HL-60/S4 treated with phorbol 12-myristate 13-acetate at 8.2 ng/mL for 4 days and 3 days (cell line): Measurements from ENCODE around the gene HSD17B3.
"Not testable (repeated sequence)": the region's sequence is repeated elsewhere in the genome, so short reads cannot be mapped to it uniquely, and the experiment has no call there.

Experiments
- in situ Hi-C: fragments of 300-500 bp; cut with MboI; formaldehyde crosslinking; loops from 2 replicates; pipeline ENCODE4 v1.15.0; 2022; ENCODE audit warnings: low sequenced_read_pairs

Gene HSD17B3

GRCh38 chr9:96242811-96243210 lies 59.2 kb downstream of the HSD17B3 start:
- in situ Hi-C loops, result no loop called here

- in situ Hi-C loops, result no loop called here
Observed at GRCh38 chr9:96241391-96241809, 60.6 kb downstream of the HSD17B3 start.

- in situ Hi-C loops, result no loop called here
Observed at GRCh38 chr9:96236854-96237550, 65.0 kb downstream of the HSD17B3 start.

- in situ Hi-C loops, result not testable (repeated sequence)
Observed at GRCh38 chr9:96236337-96236736, 65.6 kb downstream of the HSD17B3 start.

- in situ Hi-C loops, result no loop called here
Observed at GRCh38 chr9:96232539-96233241, 69.3 kb downstream of the HSD17B3 start.

- in situ Hi-C loops, result no loop called here
Observed at GRCh38 chr9:96232164-96232538, 69.8 kb downstream of the HSD17B3 start.

- in situ Hi-C loops, result no loop called here
Observed at GRCh38 chr9:96230002-96230401, 72.0 kb downstream of the HSD17B3 start.

GRCh38 chr9:96222132-96222531 lies 79.8 kb downstream of the HSD17B3 start:
- in situ Hi-C loops, result loop anchor here (25.0 kb wide), 1 partner anchor 485 kb away; no protein-coding TSS in a partner anchor

- in situ Hi-C loops, result loop anchor here (25.0 kb wide), 1 partner anchor 483 kb away; no protein-coding TSS in a partner anchor
Observed at GRCh38 chr9:96219900-96220257, 82.1 kb downstream of the HSD17B3 start.

- in situ Hi-C loops, result loop anchor here (25.0 kb wide), 1 partner anchor 482 kb away; no protein-coding TSS in a partner anchor
Observed at GRCh38 chr9:96219026-96219899, 82.7 kb downstream of the HSD17B3 start.

GRCh38 chr9:96217754-96218693 lies 84.0 kb downstream of the HSD17B3 start:
- in situ Hi-C loops, result loop anchor here (25.0 kb wide), 1 partner anchor 481 kb away; no protein-coding TSS in a partner anchor

GRCh38 chr9:96217294-96217707 lies 84.7 kb downstream of the HSD17B3 start:
- in situ Hi-C loops, result loop anchor here (25.0 kb wide), 1 partner anchor 480 kb away; no protein-coding TSS in a partner anchor

GRCh38 chr9:96216583-96216982 lies 85.4 kb downstream of the HSD17B3 start:
- in situ Hi-C loops, result loop anchor here (25.0 kb wide), 1 partner anchor 479 kb away; no protein-coding TSS in a partner anchor

GRCh38 chr9:96215841-96216240 lies 86.1 kb downstream of the HSD17B3 start:
- in situ Hi-C loops, result loop anchor here (25.0 kb wide), 1 partner anchor 479 kb away; no protein-coding TSS in a partner anchor

- in situ Hi-C loops, result loop anchor here (25.0 kb wide), 1 partner anchor 477 kb away; no protein-coding TSS in a partner anchor
Observed at GRCh38 chr9:96214635-96215034, 87.3 kb downstream of the HSD17B3 start.

- in situ Hi-C loops, result loop anchor here (25.0 kb wide), 1 partner anchor 472 kb away; no protein-coding TSS in a partner anchor
Observed at GRCh38 chr9:96209407-96210271, 92.3 kb downstream of the HSD17B3 start.

GRCh38 chr9:96206156-96206751 lies 95.7 kb downstream of the HSD17B3 start:
- in situ Hi-C loops, result loop anchor here (25.0 kb wide), 1 partner anchor 469 kb away; no protein-coding TSS in a partner anchor

- in situ Hi-C loops, result loop anchor here (25.0 kb wide), 1 partner anchor 468 kb away; no protein-coding TSS in a partner anchor
Observed at GRCh38 chr9:96204853-96205252, 97.1 kb downstream of the HSD17B3 start.
